ENCODE data around the gene PRKCH. TPM values are rescaled to one million over a fixed set of nuclear protein-coding genes. Genes with fewer than 3 reads are reported as not detected.

PRKCH gene
- total and polyA plus RNA-seq, 2 of the 13 experiments (the other 11 are each of a cell fraction or from before 2014, with no cell fraction given): 0.48 to 1.3 TPM

- H3K4me1 ChIP-seq (ENCODE audit: insufficient read depth, low read length): no peaks in the 10 kb centered on the region
- FAIRE-seq (no peak), ATAC-seq (no peak), DNase-seq (ENCODE audit: low spot score) (no peak)
- in situ Hi-C loops (cut with HindIII; ENCODE audit: extremely low pct_ligation_motif_present, low pct_unique_long_range_greater_than_20kb): no loop called here
- no peak overlapping the region for H3K9ac ChIP-seq (ENCODE audit: insufficient read depth, low read depth, low read length)
- no peaks in the 10 kb centered on the region for H4K20me1 ChIP-seq (ENCODE audit: insufficient read depth, low read length)
- TF ChIP-seq ZFYVE20 (CRISPR knock-in tag; IDR thresholded peaks at IDR 0.05; ENCODE audit: borderline replicate concordance, low read depth): no peak
- H3K9me3 ChIP-seq (ENCODE audit: low read length): peaks cover 17% of the 10 kb centered on the region
- no peak overlapping the region for H3K27ac ChIP-seq (ENCODE audit: extremely low read length, insufficient read depth, low read length)
- intact Hi-C loops (cut with micrococcal nuclease; ENCODE audit: unreplicated experiment): no loop called here
- no peaks in the 10 kb centered on the region for H3K36me3 ChIP-seq (replicated peaks in 1 of 2; ENCODE audit: control insufficient read depth in 1 of 2, insufficient read depth in 2 of 2, low read length in 2 of 2)
- H3K4me3 ChIP-seq (replicated peaks in 1 of 3; ENCODE audit: insufficient read depth in 1 of 3, low read depth in 2 of 3, low read length in 3 of 3): no peak overlapping the region
- no peaks in the 10 kb centered on the region; a peak in 1 of 5 replicates for H3K27me3 ChIP-seq (ENCODE audit: control insufficient read depth in 1 of 2, insufficient read depth in 2 of 2, low read length in 2 of 2)
- H2AFZ ChIP-seq (ENCODE audit: low read length): no peak overlapping the region
- 8% methylated on average over 2 of the region's 2 CpGs for WGBS (ENCODE audit: low lambda C conversion rate)
- H3K79me2 ChIP-seq (ENCODE audit: insufficient read depth, low read length): no peaks in the 10 kb centered on the region
- ChIA-PET POLR2A (no interaction called here), CTCF (ENCODE audit: low intra/inter-chr PET ratio, low total read pairs) (no interaction called here)
- H3K4me2 ChIP-seq (ENCODE audit: low read depth, low read length): no peak overlapping the region
- BruUV-seq (replicated peaks): no TSS peak
Measured at GRCh38 chr14:61372379-61372778, 51.0 kb downstream of the PRKCH start.

- no peaks in the 10 kb centered on the region for H3K36me3 ChIP-seq (replicated peaks in 1 of 2; ENCODE audit: control insufficient read depth in 1 of 2, insufficient read depth in 2 of 2, low read length in 2 of 2)
- intact Hi-C loops (cut with micrococcal nuclease; ENCODE audit: unreplicated experiment): no loop called here
- TF ChIP-seq NKX3-1 (CRISPR knock-in tag; IDR thresholded peaks at IDR 0.05) (no peak), DDIT3 (CRISPR knock-in tag; IDR thresholded peaks at IDR 0.05) (no peak), ZMYM2 (CRISPR knock-in tag; IDR thresholded peaks at IDR 0.05) (no peak), ZNF331 (CRISPR knock-in tag; IDR thresholded peaks at IDR 0.05) (no peak), ZNF292 (CRISPR knock-in tag; IDR thresholded peaks at IDR 0.05; ENCODE audit: borderline replicate concordance, low read depth) (no peak), GMEB1 (CRISPR knock-in tag; IDR thresholded peaks at IDR 0.05; ENCODE audit: borderline replicate concordance) (no peak), ZNF839 (CRISPR knock-in tag; IDR thresholded peaks at IDR 0.05; ENCODE audit: borderline replicate concordance) (no peak), ZNF660 (CRISPR knock-in tag; IDR thresholded peaks at IDR 0.05; ENCODE audit: borderline replicate concordance, low read depth) (no peak), ZBTB3 (CRISPR knock-in tag; IDR thresholded peaks at IDR 0.05; ENCODE audit: borderline replicate concordance, low read depth) (no peak), FOSL1 (CRISPR knock-in tag; IDR thresholded peaks at IDR 0.05; ENCODE audit: borderline replicate concordance) (no peak), ZNF639 (CRISPR knock-in tag; conservative IDR thresholded peaks at IDR 0.05) (no peak), TBX2 (CRISPR knock-in tag; IDR thresholded peaks at IDR 0.05; ENCODE audit: borderline replicate concordance) (no peak), ZNF782 (CRISPR knock-in tag; IDR thresholded peaks at IDR 0.05; ENCODE audit: borderline replicate concordance) (no peak), MBNL3 (CRISPR knock-in tag; conservative IDR thresholded peaks at IDR 0.05) (no peak), HHEX (CRISPR knock-in tag; IDR thresholded peaks at IDR 0.05) (no peak)
Measured at GRCh38 chr14:61372842-61373555, 51.6 kb downstream of the PRKCH start.

More at GRCh38 chr14:61372842-61373555, 51.6 kb downstream of the PRKCH start:
- no peaks in the 10 kb centered on the region; a peak in 1 of 5 replicates for H3K27me3 ChIP-seq (ENCODE audit: control insufficient read depth in 1 of 2, insufficient read depth in 2 of 2, low read length in 2 of 2)
- CTCF ChIA-PET (ENCODE audit: low intra/inter-chr PET ratio, low total read pairs): no interaction called here
- POLR2A ChIA-PET: no interaction called here
- peaks cover 17% of the 10 kb centered on the region for H3K9me3 ChIP-seq (ENCODE audit: low read length)
- no peak overlapping the region for H2AFZ ChIP-seq (ENCODE audit: low read length)
- DNase-seq (ENCODE audit: low spot score) (no peak), FAIRE-seq (no peak), ATAC-seq (no peak)
- BruUV-seq (replicated peaks): no TSS peak
- H3K27ac ChIP-seq (ENCODE audit: extremely low read length, insufficient read depth, low read length): no peak overlapping the region
- no peaks in the 10 kb centered on the region for H3K4me1 ChIP-seq (ENCODE audit: insufficient read depth, low read length)
- no peaks in the 10 kb centered on the region for H4K20me1 ChIP-seq (ENCODE audit: insufficient read depth, low read length)
- H3K79me2 ChIP-seq (ENCODE audit: insufficient read depth, low read length): no peaks in the 10 kb centered on the region
- no peak overlapping the region for H3K4me3 ChIP-seq (replicated peaks in 1 of 3; ENCODE audit: insufficient read depth in 1 of 3, low read depth in 2 of 3, low read length in 3 of 3)
- 0% methylated on average over 3 of the region's 3 CpGs for WGBS (ENCODE audit: low lambda C conversion rate)
- no peak overlapping the region for H3K9ac ChIP-seq (ENCODE audit: insufficient read depth, low read depth, low read length)
- H3K4me2 ChIP-seq (ENCODE audit: low read depth, low read length): no peak overlapping the region
- in situ Hi-C loops (cut with HindIII; ENCODE audit: extremely low pct_ligation_motif_present, low pct_unique_long_range_greater_than_20kb): no loop called here
